Brain microvascular endothelial cell (primary cell): ENCODE measurements around the gene RASGRF1.

ENCODE experiments used
- DNase-seq: peaks from one replicate; pipeline ENCODE4 v3.0.0-alpha.2; 2020
- H3K27ac ChIP-seq: fragments of 250-450 bp; sonication (Bioruptor Pico); 2 replicates; pipeline ENCODE4 v1.5.1; 2020; ENCODE audit warnings: mild to moderate bottlenecking, moderate library complexity
- H3K27me3 ChIP-seq: fragments of 250-450 bp; sonication (Bioruptor Pico); replicated peaks from 2 replicates; pipeline ENCODE4 v1.5.1; 2020; ENCODE audit warnings: mild to moderate bottlenecking
- H3K36me3 ChIP-seq: fragments of 250-450 bp; sonication (Bioruptor Pico); replicated peaks from 2 replicates; pipeline ENCODE4 v1.5.1; 2020; ENCODE audit warnings: mild to moderate bottlenecking
- H3K4me3 ChIP-seq: 2 replicates; pipeline ENCODE4 v1.5.1; 2011; ENCODE audit warnings: low read depth, mild to moderate bottlenecking, control low read depth, low read length, moderate library complexity
- CTCF ChIP-seq: IDR thresholded peaks from 2 replicates; pipeline ENCODE4 v1.5.1; 2011; ENCODE audit warnings: low read depth, mild to moderate bottlenecking, moderate library complexity, low read length, control low read depth, inconsistent platforms; ENCODE audit errors: missing control alignments
- in situ Hi-C: cut with HindIII; loops from 2 replicates; pipeline ENCODE4 v1.10.0; 2017; ENCODE audit warnings: low sequenced_read_pairs, low pct_ligation_motif_present

The RASGRF1 gene

GRCh38 chr15:78950343-78950742, 140.2 kb downstream of the RASGRF1 start:
- no peak overlapping the region for H3K27ac ChIP-seq
- in situ Hi-C loops, result no loop called here

GRCh38 chr15:78949461-78949860, 141.1 kb downstream of the RASGRF1 start:
- no peaks in the 10 kb centered on the region for H3K36me3 ChIP-seq
- no peak overlapping the region for H3K27ac ChIP-seq
- H3K4me3 ChIP-seq, result no peak overlapping the region
- DNase-seq, result no peak
- no peak for TF ChIP-seq CTCF
- peaks cover 5% of the 10 kb centered on the region for H3K27me3 ChIP-seq
- in situ Hi-C loops, result no loop called here

More at GRCh38 chr15:78950343-78950742, 140.2 kb downstream of the RASGRF1 start:
- no peak for TF ChIP-seq CTCF
- Histone ChIP-seq H3K4me3 (no peak overlapping the region), H3K36me3 (no peaks in the 10 kb centered on the region), H3K27me3 (peaks cover 2% of the 10 kb centered on the region)
- no peak for DNase-seq

GRCh38 chr15:78947506-78947905, 143.1 kb downstream of the RASGRF1 start:
- no peak for DNase-seq
- no peaks in the 10 kb centered on the region for H3K36me3 ChIP-seq
- no peak overlapping the region for H3K27ac ChIP-seq
- no peak overlapping the region for H3K4me3 ChIP-seq
- no peak for TF ChIP-seq CTCF
- H3K27me3 ChIP-seq, result peaks cover 17% of the 10 kb centered on the region
- in situ Hi-C loops, result no loop called here

GRCh38 chr15:78946493-78946892, 144.1 kb downstream of the RASGRF1 start:
- Histone ChIP-seq H3K4me3 (no peak overlapping the region), H3K27me3 (peaks cover 17% of the 10 kb centered on the region), H3K27ac (no peak overlapping the region), H3K36me3 (no peaks in the 10 kb centered on the region)
- in situ Hi-C loops, result no loop called here
- no peak for DNase-seq
- no peak for TF ChIP-seq CTCF

- in situ Hi-C loops, result no loop called here
- H3K27ac ChIP-seq, result no peak within 1 kb of the TSS
- H3K27me3 ChIP-seq, result peaks cover 17% of the 10 kb centered on the region
- no peak for TF ChIP-seq CTCF
- H3K36me3 ChIP-seq, result no peaks in the 10 kb centered on the region
- peak within 1 kb of the TSS; percentile 49 for H3K4me3 ChIP-seq
- DNase-seq, result no peak
Observed at GRCh38 chr15:78944669-78945407, 145.7 kb downstream of the RASGRF1 start, which contains the start of gene CTSH. Gene CTSH (minus strand): TSS chr15:78945046. CDS start chr15:78944981, 65 bp downstream.
